ENCODE results near the gene PRKAA1.

DNA sequence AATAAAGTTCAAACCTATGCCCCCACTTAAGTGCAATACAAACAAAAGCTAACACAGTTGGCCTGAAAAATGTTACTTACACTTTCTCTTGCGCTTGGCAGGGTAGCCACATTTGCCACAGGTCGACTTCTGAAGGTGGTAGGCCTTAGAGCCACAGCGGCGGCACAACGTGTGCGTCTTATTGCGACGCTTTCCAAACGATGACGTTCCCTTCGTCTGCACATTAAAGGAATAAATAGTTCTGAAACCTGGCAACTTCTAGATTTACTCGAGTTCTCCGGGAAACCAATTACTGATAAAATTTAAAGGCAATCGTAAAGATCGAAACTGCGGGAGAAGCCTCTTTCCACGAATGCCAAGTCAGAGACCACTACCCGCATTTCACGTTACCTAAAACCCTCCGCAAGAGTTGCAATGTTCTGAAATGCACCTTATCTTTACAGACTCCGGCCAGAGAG, 36.2 kb upstream of the PRKAA1 start:
- no peak for TF ChIP-seq POLR2AphosphoS5 (IDR thresholded peaks at IDR 0.05; ENCODE audit: low read depth, low read length)
- no peak for TF ChIP-seq POLR2A (IDR thresholded peaks at IDR 0.05; ENCODE audit: low read depth, low read length)
- no peak for TF ChIP-seq TAF1 (IDR thresholded peaks at IDR 0.05; ENCODE audit: low read depth, low read length)
- TF ChIP-seq SPI1 (IDR thresholded peaks at IDR 0.05; ENCODE audit: low read depth, low read length), result no peak
- no peak for TF ChIP-seq POU2F2 (IDR thresholded peaks at IDR 0.05; ENCODE audit: low read depth, low read length)
- no peak for TF ChIP-seq PAX5 (IDR thresholded peaks at IDR 0.05; ENCODE audit: insufficient read depth, low read length, severe bottlenecking)
